ENCODE results near the gene PCDHB4.
"Not testable (repeated sequence)": the region's sequence is repeated elsewhere in the genome, so short reads cannot be mapped to it uniquely, and the experiment has no call there.

The PCDHB4 gene

GRCh38 chr5:141127305-141127704 is 5.7 kb downstream of the PCDHB4 start:
- DNase-seq (ENCODE audit: low read depth): no peak
- no peak overlapping the region for H3K4me3 ChIP-seq (ENCODE audit: low read depth, low read length)
- no peak for TF ChIP-seq CTCF (IDR thresholded peaks at IDR 0.05; ENCODE audit: control insufficient read depth, extremely low read depth, insufficient read depth)

- peak within 1 kb of the TSS; percentile 76 for H3K4me3 ChIP-seq (ENCODE audit: low read depth, low read length)
- peak; percentile 15 for DNase-seq (ENCODE audit: low read depth)
- TF ChIP-seq CTCF (IDR thresholded peaks at IDR 0.05; ENCODE audit: control insufficient read depth, extremely low read depth, insufficient read depth): peak; percentile 64
Measured at GRCh38 chr5:141135030-141135717, 13.6 kb downstream of the PCDHB4 start, which contains the start of gene PCDHB5. Gene PCDHB5 (plus strand): TSS chr5:141135206. CDS start chr5:141135435, 229 bp downstream.

- H3K4me3 ChIP-seq (ENCODE audit: low read depth, low read length): peak overlapping the region; percentile 76
- no peak for TF ChIP-seq CTCF (IDR thresholded peaks at IDR 0.05; ENCODE audit: control insufficient read depth, extremely low read depth, insufficient read depth)
- no peak for DNase-seq (ENCODE audit: low read depth)
Measured at GRCh38 chr5:141135718-141136266, 14.2 kb downstream of the PCDHB4 start.

GRCh38 chr5:141137346-141137745 is 15.7 kb downstream of the PCDHB4 start:
- not testable (repeated sequence) for DNase-seq (ENCODE audit: low read depth)

GRCh38 chr5:141149812-141150211 is 28.2 kb downstream of the PCDHB4 start, which contains the start of gene PCDHB6:
Gene PCDHB6 (plus strand): TSS chr5:141150057. CDS start chr5:141150258, 201 bp downstream.
- no peak within 1 kb of the TSS for H3K4me3 ChIP-seq (ENCODE audit: low read depth, low read length)
- no peak for DNase-seq (ENCODE audit: low read depth)

More at GRCh38 chr5:141137346-141137745, 15.7 kb downstream of the PCDHB4 start:
- not testable (repeated sequence) for H3K4me3 ChIP-seq (ENCODE audit: low read depth, low read length)

GRCh38 chr5:141150224-141150992 is 28.8 kb downstream of the PCDHB4 start:
- no peak for TF ChIP-seq CTCF (IDR thresholded peaks at IDR 0.05; ENCODE audit: control insufficient read depth, extremely low read depth, insufficient read depth)
- no peak overlapping the region for H3K4me3 ChIP-seq (ENCODE audit: low read depth, low read length)
- no peak for DNase-seq (ENCODE audit: low read depth)

More at GRCh38 chr5:141149812-141150211, 28.2 kb downstream of the PCDHB4 start, which contains the start of gene PCDHB6:
- TF ChIP-seq CTCF (IDR thresholded peaks at IDR 0.05; ENCODE audit: control insufficient read depth, extremely low read depth, insufficient read depth): peak; percentile 32

- TF ChIP-seq CTCF (IDR thresholded peaks at IDR 0.05; ENCODE audit: control insufficient read depth, extremely low read depth, insufficient read depth): no peak
- no peak overlapping the region for H3K4me3 ChIP-seq (ENCODE audit: low read depth, low read length)
- no peak for DNase-seq (ENCODE audit: low read depth)
Measured at GRCh38 chr5:141150993-141151325, 29.3 kb downstream of the PCDHB4 start.

- not testable (repeated sequence) for H3K4me3 ChIP-seq (ENCODE audit: low read depth, low read length); DNase-seq (ENCODE audit: low read depth)
Measured at GRCh38 chr5:141151632-141152031, 30.0 kb downstream of the PCDHB4 start.

GRCh38 chr5:141152096-141152495 is 30.5 kb downstream of the PCDHB4 start:
- not testable (repeated sequence) for DNase-seq (ENCODE audit: low read depth)

More at GRCh38 chr5:141152096-141152495, 30.5 kb downstream of the PCDHB4 start:
- not testable (repeated sequence) for H3K4me3 ChIP-seq (ENCODE audit: low read depth, low read length)

Measured in LNCaP clone FGC (cell line).